ENCODE results near the gene TBC1D9B. TPM values are rescaled to one million over a fixed set of nuclear protein-coding genes. Genes with fewer than 3 reads are reported as not detected.

Gene TBC1D9B
- total RNA-seq (10 to 100 TPM; 36.2 to 51.5 (median 45.2) TPM), polyA plus RNA-seq (39.3 TPM)
- long read RNA-seq, donor 1, full-length matches to known transcripts: 38 of 109 reads
- long read RNA-seq, donor 1, partial matches to known transcripts: 57 of 109 reads
- long read RNA-seq, donor 1, other reads (novel, unspliced or antisense): 14 of 109 reads
- long read RNA-seq, donor 2, full-length matches to known transcripts: 49 of 99 reads
- long read RNA-seq, donor 2, partial matches to known transcripts: 34 of 99 reads
- long read RNA-seq, donor 2, other reads (novel, unspliced or antisense): 16 of 99 reads
- long read RNA-seq, donor 3, full-length matches to known transcripts: 176 of 374 reads
- long read RNA-seq, donor 3, partial matches to known transcripts: 144 of 374 reads
- long read RNA-seq, donor 3, other reads (novel, unspliced or antisense): 54 of 374 reads
- long read RNA-seq, donor 4, full-length matches to known transcripts: 29 of 73 reads
- long read RNA-seq, donor 4, partial matches to known transcripts: 24 of 73 reads
- long read RNA-seq, donor 4, other reads (novel, unspliced or antisense): 20 of 73 reads

DNA sequence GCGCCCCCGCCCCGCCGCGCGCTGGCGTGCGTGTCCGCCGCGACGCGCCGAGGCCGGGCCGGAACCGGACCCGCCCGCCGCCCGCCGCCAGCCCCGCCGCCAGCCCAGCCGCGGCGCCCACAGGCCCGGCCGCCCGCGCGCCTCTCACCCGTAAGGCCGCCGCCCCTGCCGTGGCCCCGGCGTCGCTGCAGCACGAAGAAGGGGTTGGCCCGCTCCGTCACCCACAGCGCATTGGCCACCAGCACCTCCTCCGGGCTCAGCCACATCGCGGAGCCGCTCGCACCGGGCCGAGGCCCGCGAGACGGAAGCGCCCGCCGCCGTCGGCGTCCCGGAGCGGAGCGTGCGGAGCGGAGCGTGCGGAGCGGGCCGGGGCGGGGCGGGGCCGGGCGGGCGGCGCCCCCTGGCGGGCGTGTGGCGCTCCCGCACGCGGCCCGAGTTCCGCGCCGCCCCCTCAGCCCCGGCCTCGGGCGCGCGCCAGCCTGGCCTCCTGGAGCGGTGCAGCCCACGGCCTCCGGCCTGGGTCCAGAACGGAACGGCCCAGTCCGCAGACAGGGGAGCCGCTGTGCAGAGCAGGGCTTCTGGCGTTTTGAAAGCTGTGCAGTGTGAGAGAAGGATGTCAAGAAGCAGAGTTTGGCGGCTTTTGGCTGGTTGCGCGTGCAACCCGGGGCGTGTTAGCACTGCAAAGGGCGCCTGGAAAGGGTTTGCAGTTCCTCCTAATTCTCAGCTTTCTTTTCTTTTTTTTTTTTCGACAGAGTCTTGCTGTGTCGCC is at the start of gene TBC1D9B:
TBC1D9B (minus strand) TSS at position 342 of the 769 bp plus-strand sequence; CDS start at position 266, 76 bp downstream.
- DNase-seq: peak; percentile 77 to 93 (median 91)
- ATAC-seq: peak; percentile 88 to 91
- 2% methylated on average over 105 of the region's 105 CpGs for WGBS
- peaks cover 4% of the 10 kb centered on the region for H3K4me1 ChIP-seq (ENCODE audit: control insufficient read depth, insufficient read depth, low read length)
- H3K4me3 ChIP-seq (ENCODE audit: low read length): peak within 1 kb of the TSS; percentile 95
- intact Hi-C loops (cut with DNase I): loop anchor here in 1 of 4 donors (10.0 kb wide), 1 partner anchor 173 kb away; the partner anchor contains the start of gene MAML1
- no peaks in the 10 kb centered on the region for H3K27me3 ChIP-seq (ENCODE audit: control insufficient read depth, insufficient read depth)
- H3K27ac ChIP-seq (ENCODE audit: low read length): peak within 1 kb of the TSS; percentile 90
- H3K9me3 ChIP-seq (ENCODE audit: control insufficient read depth, low read length): no peaks in the 10 kb centered on the region

DNA sequence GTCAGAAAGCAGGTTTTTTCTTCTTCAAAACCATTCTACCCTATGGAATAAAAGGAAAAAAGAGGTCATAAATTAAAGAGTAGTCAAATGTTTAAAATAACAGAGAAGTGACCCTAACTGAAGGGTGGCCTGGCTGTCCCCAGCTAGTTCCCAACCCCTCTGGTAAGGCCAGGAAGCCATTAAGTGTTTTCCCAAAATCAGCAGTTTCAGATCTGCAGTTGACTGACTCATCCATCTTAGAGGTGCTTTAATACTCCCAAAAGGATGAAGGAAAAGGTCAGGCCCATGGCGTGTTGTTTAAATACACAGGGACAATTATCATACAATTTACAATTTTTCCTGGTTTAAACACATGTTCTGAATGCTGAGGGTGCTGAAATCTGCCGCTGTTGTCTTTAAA is 47.9 kb upstream of the TBC1D9B start:
- Histone ChIP-seq H3K27ac (ENCODE audit: low read length) (no peak overlapping the region), H3K27me3 (ENCODE audit: control insufficient read depth, insufficient read depth) (no peaks in the 10 kb centered on the region), H3K4me3 (ENCODE audit: low read length) (no peak overlapping the region), H3K9me3 (ENCODE audit: control insufficient read depth, low read length) (no peaks in the 10 kb centered on the region), H3K4me1 (ENCODE audit: control insufficient read depth, insufficient read depth, low read length) (no peaks in the 10 kb centered on the region)
- no peak for ATAC-seq
- intact Hi-C loops (cut with DNase I): no loop called here
- DNase-seq: no peak
- WGBS: 80% methylated on average over 2 of the region's 2 CpGs

DNA sequence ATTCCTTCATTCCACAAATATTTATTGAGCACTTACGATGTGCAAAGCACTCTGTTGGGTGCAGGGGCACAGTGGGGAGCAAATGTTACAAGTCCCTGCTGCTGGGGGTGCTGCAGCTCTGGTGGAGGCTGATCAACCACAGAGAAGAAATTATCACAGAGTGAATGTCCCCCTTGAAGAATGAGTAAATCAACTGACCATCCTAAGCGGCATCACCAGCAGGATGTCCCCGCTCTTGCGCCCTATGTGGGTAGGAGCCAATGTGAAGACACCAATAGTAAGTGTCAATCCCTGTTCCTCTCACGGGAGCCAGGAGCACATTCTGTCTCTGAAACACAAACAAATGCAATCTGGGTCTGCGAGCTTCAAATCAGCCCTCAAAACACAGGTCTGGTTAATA is 47.4 kb upstream of the TBC1D9B start:
- DNase-seq: no peak
- 89% methylated on average over 6 of the region's 6 CpGs for WGBS
- no peaks in the 10 kb centered on the region for H3K4me1 ChIP-seq (ENCODE audit: control insufficient read depth, insufficient read depth, low read length)
- H3K27ac ChIP-seq (ENCODE audit: low read length): no peak overlapping the region
- H3K9me3 ChIP-seq (ENCODE audit: control insufficient read depth, low read length): no peaks in the 10 kb centered on the region
- no peak overlapping the region for H3K4me3 ChIP-seq (ENCODE audit: low read length)
- no peak for ATAC-seq
- H3K27me3 ChIP-seq (ENCODE audit: control insufficient read depth, insufficient read depth): no peaks in the 10 kb centered on the region
- intact Hi-C loops (cut with DNase I): no loop called here

DNA sequence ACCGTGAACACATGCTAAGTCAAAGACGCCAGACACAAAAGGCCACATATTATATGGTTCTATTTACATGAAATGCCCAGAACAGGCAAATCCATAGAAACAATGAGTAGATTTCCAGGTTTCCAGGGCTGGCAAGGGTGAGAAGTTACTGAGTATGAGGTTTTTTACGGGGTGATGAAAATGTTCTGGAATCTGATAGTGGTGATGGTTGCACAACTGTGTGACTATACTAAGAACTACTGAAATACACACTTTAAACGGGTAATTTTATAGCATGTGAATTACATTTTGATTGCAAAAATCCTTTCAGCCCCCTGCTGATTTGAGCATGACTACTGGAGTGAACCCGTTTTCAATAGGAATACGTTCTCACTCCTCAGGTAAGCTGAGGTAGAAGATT is 46.7 kb upstream of the TBC1D9B start:
- intact Hi-C loops (cut with DNase I): no loop called here
- Histone ChIP-seq H3K27me3 (ENCODE audit: control insufficient read depth, insufficient read depth) (no peaks in the 10 kb centered on the region), H3K4me3 (ENCODE audit: low read length) (no peak overlapping the region), H3K9me3 (ENCODE audit: control insufficient read depth, low read length) (no peaks in the 10 kb centered on the region), H3K4me1 (ENCODE audit: control insufficient read depth, insufficient read depth, low read length) (no peaks in the 10 kb centered on the region), H3K27ac (ENCODE audit: low read length) (no peak overlapping the region)
- no peak for ATAC-seq
- 94% methylated on average over 6 of the region's 6 CpGs for WGBS
- DNase-seq: no peak

DNA sequence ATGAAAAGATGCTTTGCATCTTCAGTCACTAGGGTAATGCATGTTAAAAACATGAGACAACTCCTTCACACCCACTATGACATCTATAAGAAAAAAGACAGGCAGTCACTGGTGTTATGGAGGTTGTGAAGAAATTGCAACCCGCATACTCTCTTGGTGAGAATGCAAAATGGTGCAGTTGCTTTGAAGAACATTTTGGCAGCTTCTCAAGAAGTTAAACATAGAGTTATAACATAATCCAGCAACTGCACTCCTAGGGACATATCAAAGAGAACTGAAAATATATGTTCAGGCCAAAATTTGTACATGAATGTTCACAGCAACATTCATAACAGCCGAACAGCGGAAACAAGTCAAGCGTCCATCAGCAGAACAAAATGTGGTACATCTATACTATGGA is 46.3 kb upstream of the TBC1D9B start:
- H3K27me3 ChIP-seq (ENCODE audit: control insufficient read depth, insufficient read depth): no peaks in the 10 kb centered on the region
- WGBS: 95% methylated on average over 4 of the region's 4 CpGs
- ATAC-seq: no peak

DNA sequence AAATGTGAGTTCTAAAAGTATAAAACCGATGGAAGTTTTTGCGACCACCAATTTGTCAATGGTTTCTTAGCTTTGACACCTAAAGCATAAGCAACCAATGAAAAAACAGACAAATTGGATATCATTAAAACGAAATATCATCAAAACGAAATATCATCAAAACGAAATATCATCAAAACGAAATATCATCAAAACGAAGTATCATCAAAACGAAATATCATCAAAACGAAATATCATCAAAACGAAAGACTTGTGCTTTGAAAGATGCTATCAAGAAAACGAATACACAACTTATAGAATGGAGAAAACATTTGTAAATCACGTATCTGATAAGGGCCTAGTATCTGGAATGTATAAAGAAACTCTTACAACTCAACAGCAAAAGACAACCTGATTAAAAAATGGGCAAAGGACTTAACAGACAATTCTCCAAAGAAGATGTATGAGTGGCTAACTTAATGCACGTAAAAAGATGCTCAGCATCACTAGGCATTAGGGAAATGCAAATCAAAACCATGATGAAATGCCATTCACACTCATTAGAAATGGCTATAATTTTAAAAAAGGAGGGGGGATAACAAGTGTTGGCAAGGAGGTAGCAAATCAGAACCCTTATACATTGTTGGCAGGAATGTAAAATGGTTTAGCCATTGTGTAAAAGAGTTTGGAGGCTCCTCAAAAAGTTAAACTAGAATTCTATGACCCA is 29.4 kb upstream of the TBC1D9B start:
- Histone ChIP-seq H3K4me1 (ENCODE audit: control insufficient read depth, insufficient read depth, low read length) (no peaks in the 10 kb centered on the region), H3K27me3 (ENCODE audit: control insufficient read depth, insufficient read depth) (no peaks in the 10 kb centered on the region), H3K4me3 (ENCODE audit: low read length) (no peak overlapping the region), H3K27ac (ENCODE audit: low read length) (no peak overlapping the region), H3K9me3 (ENCODE audit: control insufficient read depth, low read length) (no peaks in the 10 kb centered on the region)
- DNase-seq (no peak), ATAC-seq (no peak)
- WGBS: 94% methylated on average over 13 of the region's 13 CpGs
- intact Hi-C loops (cut with DNase I): no loop called here

More for the DNA sequence above, 46.3 kb upstream of the TBC1D9B start:
- no peak overlapping the region for H3K4me3 ChIP-seq (ENCODE audit: low read length)
- no peaks in the 10 kb centered on the region for H3K9me3 ChIP-seq (ENCODE audit: control insufficient read depth, low read length)
- intact Hi-C loops (cut with DNase I): no loop called here
- no peak overlapping the region for H3K27ac ChIP-seq (ENCODE audit: low read length)
- H3K4me1 ChIP-seq (ENCODE audit: control insufficient read depth, insufficient read depth, low read length): no peaks in the 10 kb centered on the region
- no peak for DNase-seq

DNA sequence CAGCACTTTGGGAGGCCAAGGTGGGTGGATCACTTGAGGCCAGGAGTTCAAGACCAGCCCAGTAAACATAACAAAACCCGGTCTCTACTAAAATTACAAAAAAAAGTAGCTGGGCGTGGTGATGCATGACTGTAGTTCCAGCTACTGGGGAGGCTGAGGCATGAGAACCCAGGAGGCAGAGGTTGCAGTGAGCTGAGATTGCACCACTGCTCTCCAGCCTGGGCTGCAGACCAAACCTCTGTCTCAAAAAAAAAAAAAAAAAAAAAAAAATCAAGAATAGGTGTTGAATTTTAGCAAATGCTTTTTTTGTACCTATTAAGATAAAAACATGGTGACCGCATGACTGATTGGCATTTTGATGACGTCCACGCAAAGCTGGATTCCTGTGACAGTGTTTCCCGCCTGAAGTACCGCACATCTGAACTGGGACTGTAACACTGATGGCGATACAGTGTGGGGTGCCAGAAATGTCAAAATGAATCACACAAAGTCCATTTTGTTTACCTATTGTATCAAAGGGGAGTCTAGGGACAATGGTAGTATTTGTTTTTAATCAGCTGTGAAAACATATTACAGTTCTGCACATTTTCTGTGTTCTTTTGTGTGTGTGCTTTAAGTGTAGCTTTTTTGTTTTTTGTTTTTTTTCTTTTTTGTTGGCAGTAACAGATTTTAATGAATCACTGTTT is 23.2 kb upstream of the TBC1D9B start:
- H3K27ac ChIP-seq (ENCODE audit: low read length): no peak overlapping the region
- H3K9me3 ChIP-seq (ENCODE audit: control insufficient read depth, low read length): no peaks in the 10 kb centered on the region
- ATAC-seq (no peak), DNase-seq (no peak)
- no peak overlapping the region for H3K4me3 ChIP-seq (ENCODE audit: low read length)
- intact Hi-C loops (cut with DNase I): no loop called here
- H3K4me1 ChIP-seq (ENCODE audit: control insufficient read depth, insufficient read depth, low read length): no peaks in the 10 kb centered on the region
- WGBS: 91% methylated on average over 8 of the region's 8 CpGs
- H3K27me3 ChIP-seq (ENCODE audit: control insufficient read depth, insufficient read depth): no peaks in the 10 kb centered on the region

DNA sequence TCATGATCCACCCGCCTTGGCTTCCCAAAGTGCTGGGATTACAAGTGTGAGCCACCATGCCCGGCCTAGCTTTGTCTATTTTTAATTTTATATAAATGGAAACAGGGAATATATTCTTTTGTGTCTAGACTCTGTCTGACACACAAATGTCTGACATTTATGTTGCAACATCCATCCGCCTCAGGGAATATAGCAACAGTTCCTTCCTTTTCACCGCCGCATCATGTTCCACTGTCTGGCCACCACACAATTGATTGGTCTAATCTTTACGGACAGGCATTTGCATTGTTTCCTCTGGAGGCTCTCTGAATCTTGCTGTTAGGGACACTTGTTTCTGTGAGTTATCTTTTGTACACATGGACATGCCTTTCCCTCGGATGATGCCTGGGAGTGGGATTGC is 20.1 kb upstream of the TBC1D9B start:
- H3K9me3 ChIP-seq (ENCODE audit: control insufficient read depth, low read length): no peaks in the 10 kb centered on the region
- no peaks in the 10 kb centered on the region for H3K4me1 ChIP-seq (ENCODE audit: control insufficient read depth, insufficient read depth, low read length)
- no peaks in the 10 kb centered on the region for H3K27me3 ChIP-seq (ENCODE audit: control insufficient read depth, insufficient read depth)
- no peak overlapping the region for H3K27ac ChIP-seq (ENCODE audit: low read length)
- no peak overlapping the region for H3K4me3 ChIP-seq (ENCODE audit: low read length)
- DNase-seq (no peak), ATAC-seq (no peak)
- 73% methylated on average over 7 of the region's 7 CpGs for WGBS
- intact Hi-C loops (cut with DNase I): no loop called here

DNA sequence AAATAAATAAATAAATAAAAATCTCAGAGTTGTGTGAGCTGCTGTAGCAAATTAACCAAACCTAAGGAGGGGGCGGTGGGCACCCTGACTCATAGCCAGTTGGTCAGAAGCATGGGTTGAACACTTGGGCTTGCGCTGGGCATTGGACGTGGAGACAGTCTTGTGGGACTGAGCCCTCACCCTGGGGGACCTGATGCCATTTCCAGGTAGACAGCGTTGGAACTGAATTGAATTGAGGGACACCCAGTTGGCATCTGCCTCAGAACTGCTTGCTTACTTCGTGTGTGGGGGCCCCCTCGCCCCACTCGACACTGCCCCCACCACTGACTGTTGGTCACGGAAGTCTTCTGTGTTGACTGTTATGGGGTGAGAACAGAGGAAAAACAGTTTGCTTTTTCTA is 19.0 kb upstream of the TBC1D9B start:
- WGBS: 94% methylated on average over 8 of the region's 8 CpGs

DNA sequence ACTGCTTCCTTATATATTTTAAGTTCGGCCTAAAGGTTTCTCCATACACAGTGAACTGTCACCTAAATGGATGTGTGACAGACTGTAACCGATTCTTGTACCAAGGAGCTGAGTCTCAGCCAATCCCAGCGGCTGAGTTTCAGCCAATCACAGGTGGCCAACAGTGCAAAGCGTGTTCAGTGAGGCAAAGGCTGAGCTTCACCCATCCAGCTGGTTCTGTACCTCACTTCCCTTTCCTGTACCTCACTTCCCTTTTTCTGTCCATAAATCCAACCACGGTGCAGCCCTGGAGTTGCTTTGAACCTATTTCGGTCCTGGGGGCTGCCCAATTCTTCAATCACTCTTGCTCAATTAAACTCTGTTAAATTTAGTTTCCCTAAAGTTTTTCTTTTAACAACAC is 15.7 kb upstream of the TBC1D9B start:
- Histone ChIP-seq H3K9me3 (ENCODE audit: control insufficient read depth, low read length) (no peaks in the 10 kb centered on the region), H3K4me3 (ENCODE audit: low read length) (no peak overlapping the region), H3K27me3 (ENCODE audit: control insufficient read depth, insufficient read depth) (no peaks in the 10 kb centered on the region), H3K4me1 (ENCODE audit: control insufficient read depth, insufficient read depth, low read length) (no peaks in the 10 kb centered on the region), H3K27ac (ENCODE audit: low read length) (no peak overlapping the region)
- no peak for ATAC-seq
- intact Hi-C loops (cut with DNase I): no loop called here
- 76% methylated on average over 6 of the region's 6 CpGs for WGBS
- no peak for DNase-seq

More for the DNA sequence above, 19.0 kb upstream of the TBC1D9B start:
- Histone ChIP-seq H3K27me3 (ENCODE audit: control insufficient read depth, insufficient read depth) (no peaks in the 10 kb centered on the region), H3K9me3 (ENCODE audit: control insufficient read depth, low read length) (no peaks in the 10 kb centered on the region), H3K27ac (ENCODE audit: low read length) (no peak overlapping the region), H3K4me1 (ENCODE audit: control insufficient read depth, insufficient read depth, low read length) (no peaks in the 10 kb centered on the region), H3K4me3 (ENCODE audit: low read length) (no peak overlapping the region)
- intact Hi-C loops (cut with DNase I): no loop called here
- DNase-seq (no peak), ATAC-seq (no peak)
